ENCODE results near the gene S1PR3. TPM values are rescaled to one million over a fixed set of nuclear protein-coding genes. Genes with fewer than 3 reads are reported as not detected.

The S1PR3 gene
- total and polyA plus RNA-seq, 9 of the 15 experiments (the other 6 are each of a cell fraction or from before 2014, with no cell fraction given), result 0.03 to 2.0 (median 0.29) TPM

GRCh38 chr9:89012294-89013042 lies 21.2 kb downstream of the S1PR3 start:
- no peak for ATAC-seq
- no peak for TF ChIP-seq SMARCE1 (IDR thresholded peaks at IDR 0.05)
- TF ChIP-seq ETS1 (conservative IDR thresholded peaks at IDR 0.05; ENCODE audit: control insufficient read depth, low read depth, low read length), result no peak
- TF ChIP-seq ATF6 (CRISPR knock-in tag; IDR thresholded peaks at IDR 0.05), result no peak
- 0% methylated on average over 9 of the region's 13 CpGs for WGBS (ENCODE audit: insufficient coverage, low coverage, missing lambda C conversion rate)
- no peak overlapping the region for H3K4me2 ChIP-seq (ENCODE audit: insufficient read depth, low read length)
- no TSS peak for BruUV-seq (replicated peaks)
- no peaks in the 10 kb centered on the region for H3K9me1 ChIP-seq (ENCODE audit: control insufficient read depth, insufficient read depth, low read length)
- POLR2A ChIA-PET, result no interaction called here
- FAIRE-seq, result no peak
- H3K4me3 ChIP-seq, result no peak overlapping the region
- no peak overlapping the region for H3K27ac ChIP-seq (ENCODE audit: extremely low read depth, low read depth, low read length)
- H3K9ac ChIP-seq (ENCODE audit: insufficient read depth in 1 of 2, low read depth in 2 of 2, low read length in 2 of 2), result no peak overlapping the region
- H3K4me1 ChIP-seq (replicated peaks in 1 of 2; ENCODE audit: control insufficient read depth in 2 of 2, insufficient read depth in 2 of 2, low read length in 2 of 2), result no peaks in the 10 kb centered on the region
- H3K9me3 ChIP-seq (replicated peaks; ENCODE audit: control insufficient read depth, insufficient read depth, low read depth, low read length), result no peaks in the 10 kb centered on the region
- no peak for DNase-seq (ENCODE audit: extremely low read depth in 1 of 4, low spot score in 3 of 4)
- H3K27me3 ChIP-seq (ENCODE audit: control insufficient read depth in 2 of 2, insufficient read depth in 2 of 2, low read length in 2 of 2), result peaks cover 0 to 17% of the 10 kb centered on the region in 2 experiments; a peak in 2 of 5 replicates
- H2AFZ ChIP-seq (ENCODE audit: low read depth, low read length), result no peak overlapping the region
- H3K79me2 ChIP-seq (ENCODE audit: control insufficient read depth, insufficient read depth, low read length), result no peaks in the 10 kb centered on the region
- H4K20me1 ChIP-seq (replicated peaks; ENCODE audit: control insufficient read depth, insufficient read depth, low read length), result no peaks in the 10 kb centered on the region
- no peaks in the 10 kb centered on the region for H3K36me3 ChIP-seq (ENCODE audit: control insufficient read depth, insufficient read depth, low read length)
- intact Hi-C loops (cut with micrococcal nuclease), result no loop called here
- CTCF ChIA-PET (ENCODE audit: low intra/inter-chr PET ratio), result interaction anchor here (0.5 kb wide), 1 partner anchor 222 kb away, joined by 3 read pairs; no protein-coding TSS in a partner anchor
- in situ Hi-C loops (cut with MboI), result loop anchor here (25.0 kb wide), 1 partner anchor 1050 kb away; the partner anchor contains the start of gene CDK20
